NB4 (cell line): Measurements from ENCODE around the gene RELL2.

Experiments used
- DNase-seq: peaks from one replicate; pipeline ENCODE4 v3.0.0; 2010; ENCODE audit warnings: low read depth
- H3K4me3 ChIP-seq: one replicate; pipeline ENCODE4 v1.5.1; 2011; ENCODE audit warnings: mild to moderate bottlenecking, low read depth, low read length, moderate library complexity
- CTCF ChIP-seq: IDR thresholded peaks from one replicate; pipeline ENCODE4 v1.5.1; 2012; ENCODE audit warnings: low read depth, low read length
- MAX ChIP-seq: IDR thresholded peaks from 2 replicates; pipeline ENCODE4 v1.6.1; 2011; ENCODE audit warnings: low read depth, low read length
- MYC ChIP-seq: IDR thresholded peaks from 2 replicates; pipeline ENCODE4 v1.6.1; 2011; ENCODE audit warnings: low read depth, low read length
- POLR2A ChIP-seq: IDR thresholded peaks from 2 replicates; pipeline ENCODE4 v1.6.1; 2011; ENCODE audit warnings: mild to moderate bottlenecking; ENCODE audit not compliant: insufficient read length; ENCODE audit errors: extremely low read depth

RELL2 gene

GRCh38 chr5:141636413-141637122 lies at the start of gene RELL2, which contains the start of gene HDAC3:
Gene RELL2, plus strand, starts transcription at chr5:141636997. Its CDS starts 1,229 bp downstream, at chr5:141638226.
Gene HDAC3, minus strand, starts transcription at chr5:141636849. Its CDS starts 59 bp downstream, at chr5:141636790.
- TF ChIP-seq POLR2A = peak; percentile 64
- TF ChIP-seq CTCF = no peak
- H3K4me3 ChIP-seq = peak within 1 kb of the TSS; percentile 96
- peak; percentile 89 for DNase-seq

- DNase-seq = no peak
- no peak for TF ChIP-seq MYC
- no peak for TF ChIP-seq MAX
- no peak for TF ChIP-seq CTCF
- TF ChIP-seq POLR2A = no peak
- no peak overlapping the region for H3K4me3 ChIP-seq
These were observed 46.7 kb upstream of the RELL2 start for GRCh38 chr5:141590127-141590526.

GRCh38 chr5:141596867-141597266 lies 39.9 kb upstream of the RELL2 start:
- H3K4me3 ChIP-seq = no peak overlapping the region
- no peak for DNase-seq
- TF ChIP-seq POLR2A (no peak), CTCF (no peak), MAX (no peak), MYC (no peak)

GRCh38 chr5:141597394-141597793 lies 39.4 kb upstream of the RELL2 start:
- no peak overlapping the region for H3K4me3 ChIP-seq
- TF ChIP-seq POLR2A (no peak), MYC (no peak), CTCF (no peak), MAX (no peak)
- DNase-seq = no peak

GRCh38 chr5:141597814-141598213 lies 39.0 kb upstream of the RELL2 start:
- DNase-seq = no peak
- H3K4me3 ChIP-seq = no peak overlapping the region
- no peak for TF ChIP-seq MAX

GRCh38 chr5:141598391-141599345 lies 38.1 kb upstream of the RELL2 start:
- no peak for TF ChIP-seq MYC
- no peak overlapping the region for H3K4me3 ChIP-seq

More at GRCh38 chr5:141598391-141599345, 38.1 kb upstream of the RELL2 start:
- DNase-seq = no peak
